Stimulated activated CD8-positive, alpha-beta memory T cell treated with anti-CD3 and anti-CD28 coated beads, Interleukin-4, amount 100 ng/mL, for 48 hours (primary cell): ENCODE results near the gene ARHGAP26.
"Not testable (repeated sequence)": the region's sequence is repeated elsewhere in the genome, so short reads cannot be mapped to it uniquely, and the experiment has no call there.

Experiments used
- DNase-seq: peaks from one replicate; pipeline ENCODE4 v3.0.0-alpha.2; 2020

ARHGAP26 gene

DNA sequence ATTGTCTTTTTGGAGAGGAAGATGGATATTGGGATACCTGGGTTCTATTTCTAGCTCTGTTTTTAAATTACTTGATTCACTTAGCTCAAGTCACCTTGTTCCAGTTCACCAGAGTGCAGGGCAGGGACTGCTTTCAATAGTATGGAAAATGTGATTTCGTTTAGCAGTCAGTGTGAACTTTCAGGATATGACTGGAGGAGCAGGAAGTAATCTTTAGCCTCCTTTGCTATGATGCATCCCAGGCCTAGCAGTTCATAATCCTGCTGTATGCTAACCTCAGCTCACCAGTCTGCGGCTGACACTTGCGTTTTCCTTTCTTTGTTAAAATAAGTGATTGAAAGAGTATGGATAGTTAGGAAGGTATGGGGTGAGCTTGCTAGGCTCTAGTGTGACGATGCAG, 169.7 kb downstream of the ARHGAP26 start:
- DNase-seq = no peak

DNA sequence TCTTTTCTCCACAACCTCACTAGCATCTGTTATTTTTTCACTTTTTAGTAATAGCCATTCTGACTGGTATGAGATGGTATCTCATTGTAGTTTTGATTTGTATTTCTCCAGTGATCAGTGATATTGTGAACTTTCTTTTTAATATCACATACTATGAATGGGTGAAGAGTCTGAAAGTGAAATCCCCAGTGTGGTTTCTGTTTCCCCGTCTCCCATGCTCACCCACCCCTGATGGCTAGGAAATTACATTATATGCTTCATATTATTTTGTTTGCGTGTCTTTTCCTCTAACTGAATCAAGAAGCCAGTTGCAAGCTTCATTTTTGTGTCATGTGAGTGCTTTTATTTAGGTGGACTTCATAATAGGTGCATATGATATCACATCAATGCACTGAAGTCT, 171.1 kb downstream of the ARHGAP26 start:
- DNase-seq = no peak

DNA sequence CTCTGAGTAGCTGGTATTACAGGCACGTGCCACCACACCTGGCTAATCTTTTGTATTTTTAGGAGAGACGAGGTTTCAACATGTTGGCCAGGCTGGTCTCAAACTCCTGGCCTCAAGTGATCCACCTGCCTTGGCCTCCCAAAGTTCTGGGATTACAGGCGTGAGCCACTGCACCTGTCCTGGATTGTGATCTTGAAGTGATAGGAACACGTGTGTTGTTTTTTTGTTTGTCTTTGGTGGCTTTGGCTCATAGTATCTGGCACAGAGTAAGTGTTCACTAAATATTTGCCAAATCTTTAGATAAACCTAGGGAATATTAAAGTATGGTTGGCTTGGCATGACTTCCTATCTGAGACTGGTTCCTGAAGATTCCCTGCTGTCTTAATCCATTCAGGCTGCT, 172.7 kb downstream of the ARHGAP26 start:
- DNase-seq = no peak

DNA sequence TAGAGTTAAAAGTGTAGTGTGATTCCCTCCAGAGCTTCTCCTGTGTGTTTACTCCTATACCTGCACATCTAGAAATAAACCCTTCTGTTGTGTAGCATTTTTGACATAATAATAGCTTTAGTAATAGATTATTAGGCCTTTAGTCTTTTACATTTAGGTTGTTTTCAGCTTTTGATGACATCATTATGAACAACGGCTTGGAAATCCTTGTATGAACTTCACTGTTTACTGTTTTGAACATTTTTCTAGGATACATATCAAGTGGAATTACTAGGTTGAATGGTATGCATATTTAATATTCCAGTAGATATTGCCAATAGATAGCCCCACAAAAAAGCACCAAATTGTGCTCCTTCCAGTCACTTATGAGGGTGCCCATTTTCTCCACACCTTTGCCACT, 174.0 kb downstream of the ARHGAP26 start:
- no peak for DNase-seq

DNA sequence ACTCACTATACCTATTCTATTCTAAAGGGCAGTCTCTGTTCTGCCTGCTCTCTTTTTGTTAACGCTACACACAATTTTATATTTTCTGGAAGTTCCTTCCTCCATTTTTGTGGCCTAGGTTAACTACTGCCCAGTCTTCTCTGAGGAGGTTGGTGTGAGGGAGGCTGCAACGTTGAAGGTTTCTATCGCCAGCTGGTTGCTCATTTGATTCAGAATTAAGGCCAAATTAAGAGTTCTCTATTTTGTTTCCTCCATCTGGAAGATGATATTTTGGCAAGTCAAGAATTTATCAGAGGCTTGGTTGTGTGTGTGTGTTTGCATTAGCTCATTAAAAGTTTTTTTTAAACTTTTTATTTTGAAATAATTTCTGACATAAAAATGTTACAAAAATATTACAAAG, 175.1 kb downstream of the ARHGAP26 start:
- DNase-seq = no peak

DNA sequence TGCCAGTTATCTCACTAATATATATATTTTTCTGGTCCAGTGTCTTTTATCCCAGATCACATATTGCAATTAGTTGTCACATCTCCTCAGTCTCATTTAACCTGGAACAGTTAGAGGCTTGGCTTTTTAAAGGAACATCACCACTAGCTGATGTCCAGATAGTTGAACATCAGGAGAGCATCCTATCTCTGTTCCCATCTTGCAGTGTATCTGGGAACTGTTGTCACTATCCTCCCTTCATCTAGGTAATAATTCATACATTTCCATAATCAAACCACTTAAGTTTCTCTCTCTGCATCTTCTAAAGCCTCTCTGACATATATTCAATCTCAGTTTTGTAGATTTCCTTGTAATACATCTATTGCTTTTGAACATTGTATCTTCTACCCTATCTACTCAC, 175.7 kb downstream of the ARHGAP26 start:
- no peak for DNase-seq

DNA sequence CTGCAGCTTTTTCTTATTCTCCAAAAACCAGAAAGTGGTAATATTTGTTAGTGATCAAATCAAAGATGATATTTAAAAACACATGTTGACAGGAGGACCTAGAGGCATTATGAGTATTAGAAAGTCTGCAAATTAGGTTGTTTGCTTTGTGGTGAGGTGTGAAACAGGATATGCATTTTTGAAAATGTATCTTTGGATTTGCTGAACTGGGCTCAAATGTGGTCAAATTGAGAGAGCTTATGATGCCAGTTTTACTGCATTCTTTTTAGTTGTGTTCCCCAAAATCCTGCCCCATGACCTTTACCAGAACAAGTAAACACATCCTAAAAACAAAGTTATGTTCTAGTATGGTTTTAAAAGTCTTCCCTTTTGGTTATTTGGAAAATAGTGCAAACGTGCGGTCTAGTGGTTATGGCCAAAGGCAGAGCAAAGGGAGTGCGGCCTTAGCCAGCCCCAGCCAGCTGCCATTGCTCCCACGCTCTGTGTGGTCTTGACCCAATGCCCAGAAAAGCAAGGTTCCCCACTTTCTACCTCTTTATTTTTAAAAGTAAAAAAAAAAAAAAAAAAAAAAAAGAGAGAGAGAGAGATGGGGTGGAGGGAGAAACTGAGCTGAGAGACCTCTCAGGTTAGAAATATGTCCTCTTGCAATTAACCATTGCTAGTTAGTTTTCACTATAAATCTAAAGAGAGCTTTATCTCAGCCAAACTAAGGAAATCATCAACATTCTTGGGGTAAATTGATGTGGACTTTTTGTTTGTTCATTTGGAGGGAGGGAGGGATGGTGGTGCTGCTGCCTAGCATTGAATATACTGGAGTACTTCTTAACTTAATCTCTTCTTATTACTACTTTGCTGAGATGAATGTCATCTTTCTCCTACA, 176.6 kb downstream of the ARHGAP26 start:
- no peak for DNase-seq

DNA sequence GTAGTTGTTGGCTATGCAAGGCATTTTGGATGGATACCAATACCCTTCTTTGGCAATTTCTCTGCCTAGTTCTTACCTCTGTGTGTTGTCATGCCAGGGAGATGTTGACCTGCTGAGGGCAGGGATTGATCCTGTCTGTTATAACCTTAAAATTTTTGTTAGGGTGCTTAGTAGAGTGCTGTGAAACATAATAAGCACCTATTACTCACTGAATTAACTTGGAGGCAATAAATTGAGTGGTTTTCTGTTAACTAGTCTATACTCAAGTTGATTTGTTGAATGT, 177.2 kb downstream of the ARHGAP26 start:
- no peak for DNase-seq

DNA sequence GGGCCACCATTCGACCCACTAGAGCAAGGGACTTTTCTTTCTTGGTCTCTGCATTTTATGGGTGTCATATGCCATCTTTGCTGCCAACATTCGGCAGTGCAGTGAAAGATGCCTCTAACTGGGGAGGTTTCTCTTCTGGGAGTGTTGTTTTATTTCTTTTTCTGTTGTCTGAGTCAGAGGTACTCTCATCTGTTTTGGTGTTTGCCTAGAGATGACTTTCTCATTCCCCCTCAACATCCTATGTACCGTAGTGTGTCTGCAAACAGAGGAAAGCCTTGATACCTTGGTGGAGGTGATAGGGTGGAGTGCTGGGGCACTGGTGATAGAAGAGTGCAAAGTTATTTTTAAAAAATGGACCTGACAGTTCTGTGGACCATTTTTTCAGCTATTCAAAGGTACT, 182.1 kb downstream of the ARHGAP26 start:
- DNase-seq = no peak

DNA sequence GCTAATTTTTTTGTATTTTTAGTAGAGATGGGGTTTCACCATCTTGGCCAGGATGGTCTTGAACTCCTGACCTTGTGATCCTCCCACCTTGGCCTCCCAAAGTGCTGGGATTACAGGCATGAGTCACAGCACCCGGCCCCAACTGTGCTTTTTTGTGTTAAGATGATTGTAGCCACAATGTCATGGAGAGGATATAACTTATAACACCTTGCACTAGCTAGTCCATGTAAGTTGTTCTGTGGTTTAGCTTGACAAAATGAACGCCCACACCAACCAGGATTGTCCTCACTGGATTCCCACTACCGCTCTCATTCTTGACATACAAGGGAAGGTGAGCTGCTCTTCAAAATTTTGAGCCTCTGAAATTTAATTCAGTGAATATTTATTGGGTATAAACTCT, 182.7 kb downstream of the ARHGAP26 start:
- DNase-seq = not testable (repeated sequence)

DNA sequence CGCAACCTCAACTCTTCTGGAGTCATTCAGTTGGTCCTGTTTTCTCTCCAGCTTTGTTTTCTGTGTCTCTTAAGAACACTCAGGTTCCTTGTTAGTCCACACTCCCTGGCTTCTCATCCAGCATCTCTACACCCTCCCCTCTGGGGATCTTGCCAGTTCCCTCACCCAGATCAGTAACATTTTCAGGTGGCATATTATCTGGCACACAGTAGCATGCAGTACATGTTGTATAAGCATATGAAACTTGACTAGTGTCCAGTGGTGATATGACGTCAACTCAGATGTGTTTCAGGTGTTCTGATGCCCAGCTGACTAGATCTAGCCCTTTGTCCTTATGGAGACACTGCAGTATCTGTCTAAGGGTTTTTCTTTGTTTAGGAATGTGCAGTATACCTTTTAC, 184.3 kb downstream of the ARHGAP26 start:
- no peak for DNase-seq

DNA sequence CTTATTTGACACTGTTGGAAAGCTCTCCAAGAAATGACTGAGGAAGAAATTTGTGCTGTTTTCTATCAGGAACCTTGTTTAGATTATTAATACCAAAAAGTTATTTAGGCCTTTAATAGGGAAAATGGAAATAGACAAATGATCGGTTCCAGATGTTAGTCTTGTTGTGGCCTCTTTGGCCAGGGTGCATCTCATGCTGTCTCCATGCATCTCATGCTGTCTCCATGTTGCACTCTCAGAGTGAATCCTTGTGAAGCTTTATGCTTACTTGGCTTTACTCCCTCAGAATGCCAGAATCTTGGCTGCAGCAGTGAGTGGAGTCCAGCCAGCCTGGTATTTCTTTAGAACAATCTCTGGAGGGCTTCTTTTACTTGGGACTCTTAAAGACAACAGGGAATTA, 185.5 kb downstream of the ARHGAP26 start:
- DNase-seq = no peak

DNA sequence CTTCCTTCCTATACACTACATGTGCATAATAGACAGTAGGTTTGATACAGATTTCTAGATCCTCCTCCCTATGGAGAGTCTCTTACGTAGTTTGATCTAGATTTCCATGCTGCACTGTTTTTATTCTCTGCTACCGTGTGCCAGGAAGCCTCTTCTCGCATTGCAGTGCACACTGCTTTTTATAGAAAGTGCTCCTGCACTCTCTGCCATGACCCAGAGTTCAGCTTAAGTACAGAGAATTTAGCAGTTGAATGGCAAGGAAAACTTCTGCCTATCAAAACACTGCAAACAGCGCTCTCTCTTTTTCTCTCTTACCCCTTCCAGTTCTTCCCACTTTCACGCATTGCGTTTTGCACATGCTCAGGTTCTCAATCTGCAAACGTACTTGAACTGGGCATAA, 187.4 kb downstream of the ARHGAP26 start:
- no peak for DNase-seq

DNA sequence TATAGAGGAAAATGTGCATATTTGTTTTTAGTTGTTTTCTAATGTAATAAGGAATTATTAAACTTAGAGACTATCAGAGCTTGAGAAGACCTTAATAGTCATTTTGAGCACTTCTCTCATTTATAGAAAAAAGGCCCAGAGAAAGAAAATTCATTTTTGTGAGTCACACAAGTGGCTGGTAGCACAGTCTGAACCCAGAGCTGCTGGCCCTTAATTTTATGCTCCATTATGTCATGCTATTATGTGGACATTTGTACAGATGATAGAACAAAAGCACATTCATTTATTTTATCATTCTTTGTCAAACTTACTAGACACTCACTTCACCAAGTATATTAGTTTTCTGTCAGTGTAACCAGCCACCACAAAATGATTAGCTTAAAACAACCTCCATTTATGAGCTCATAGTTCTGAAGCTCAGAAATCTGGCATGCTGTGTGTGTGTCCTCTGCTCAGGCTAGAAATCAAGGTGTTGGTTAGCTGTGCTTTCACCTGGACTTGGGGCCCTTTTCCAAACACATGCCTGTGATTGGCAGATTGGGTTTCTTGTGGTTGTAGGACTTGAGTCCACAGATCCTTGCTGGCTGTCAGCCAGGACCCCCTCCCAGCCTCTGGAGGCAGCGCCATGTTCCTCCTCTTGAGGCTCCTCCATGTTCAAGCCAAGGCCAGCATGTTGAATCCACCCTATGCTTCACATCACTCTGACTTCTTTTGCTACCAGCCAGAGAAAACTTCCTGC, 188.9 kb downstream of the ARHGAP26 start:
- no peak for DNase-seq

DNA sequence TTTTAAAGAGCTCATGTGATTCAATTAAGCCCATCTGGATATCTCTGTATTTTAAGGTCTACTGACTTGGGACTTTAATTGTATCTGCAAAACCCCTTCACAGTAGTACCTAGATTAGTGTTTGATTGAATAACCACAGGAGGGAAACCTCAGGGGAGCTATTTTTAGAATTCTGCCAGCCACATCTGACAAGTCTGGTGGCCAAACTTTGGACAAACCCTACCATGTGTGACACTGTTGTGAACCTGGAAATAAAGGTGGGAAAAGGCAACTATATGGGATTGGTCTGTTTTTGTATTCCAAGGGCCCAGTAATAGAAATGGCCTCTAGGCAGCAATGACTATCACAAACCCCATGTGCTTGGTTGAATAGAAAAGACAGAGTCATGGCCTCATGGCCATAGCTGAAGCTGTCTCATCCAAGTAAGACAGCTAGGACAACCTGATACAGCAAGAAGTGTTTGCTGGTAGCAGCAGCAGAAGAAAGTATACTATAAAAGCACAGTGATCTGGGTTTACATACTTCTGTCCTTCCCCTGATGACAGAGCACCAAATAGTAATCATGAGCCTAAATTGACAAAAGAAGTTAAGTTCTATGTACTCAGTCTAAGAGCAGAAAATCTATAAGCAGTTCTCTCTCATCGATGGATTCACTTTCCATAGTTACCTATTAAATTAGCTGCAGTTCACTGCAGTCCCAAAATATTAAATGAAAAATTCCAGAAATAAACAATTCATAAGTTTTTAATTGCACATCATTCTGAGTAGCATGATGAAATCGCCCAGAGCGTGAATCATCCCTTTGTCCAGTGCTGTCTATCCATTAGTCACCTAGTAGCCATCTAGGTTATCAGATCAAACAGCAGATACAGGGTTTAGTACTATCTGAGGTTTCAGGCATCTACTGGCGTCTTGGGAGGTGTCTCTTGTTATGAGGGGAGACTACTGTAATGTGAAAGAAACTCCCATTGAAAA, 189.8 kb downstream of the ARHGAP26 start:
- DNase-seq = no peak

DNA sequence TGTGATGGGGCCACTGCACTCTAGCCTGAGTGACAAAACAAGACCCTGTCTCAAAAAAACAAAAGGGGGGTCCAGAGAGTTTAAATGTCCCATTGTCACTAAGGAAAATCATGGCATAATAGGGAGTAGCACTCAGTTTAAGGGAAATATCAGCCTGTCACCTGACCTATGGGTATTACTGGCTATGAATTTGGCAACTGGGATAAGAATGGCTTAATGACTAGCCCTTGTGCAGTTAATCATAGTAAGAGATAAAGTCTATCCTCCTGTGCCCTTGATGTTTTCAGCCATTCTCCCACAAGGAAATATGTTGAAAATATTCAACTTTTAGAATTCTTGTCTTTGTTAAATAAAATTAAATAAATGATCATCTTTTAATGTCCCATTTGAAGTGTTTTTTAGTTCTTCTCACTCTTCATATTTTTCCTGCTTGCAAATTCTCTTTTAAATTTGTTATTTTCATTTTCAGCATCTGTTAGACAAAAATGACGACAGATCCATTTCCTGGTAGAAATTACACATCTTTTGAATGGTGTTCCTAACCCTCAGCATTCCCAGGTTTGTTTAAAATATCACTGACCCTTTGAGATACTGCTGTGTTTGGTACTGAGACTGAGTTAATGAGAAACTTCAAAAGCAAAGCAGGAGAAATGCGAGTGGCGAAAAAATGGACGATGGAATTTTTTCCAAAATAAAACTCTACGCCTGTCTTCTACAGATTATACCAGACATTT, 191.4 kb downstream of the ARHGAP26 start:
- DNase-seq = no peak

DNA sequence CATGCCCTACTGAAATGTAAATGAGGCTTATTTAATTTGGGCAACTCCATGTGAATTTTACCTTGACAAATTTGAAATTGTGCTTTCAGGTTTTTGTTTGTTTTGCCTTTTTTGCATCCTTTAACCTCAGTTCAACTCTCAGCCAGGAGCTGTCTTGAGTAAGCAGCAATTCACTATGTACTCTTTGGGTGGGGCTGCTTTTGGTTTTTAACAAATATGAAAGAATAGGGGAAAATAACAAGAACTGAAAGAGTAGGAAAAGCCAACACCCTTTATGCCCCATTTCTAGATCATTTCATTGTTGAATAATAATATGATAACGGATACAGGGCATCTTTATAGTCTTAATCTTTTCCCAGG, 192.0 kb downstream of the ARHGAP26 start:
- DNase-seq = no peak

DNA sequence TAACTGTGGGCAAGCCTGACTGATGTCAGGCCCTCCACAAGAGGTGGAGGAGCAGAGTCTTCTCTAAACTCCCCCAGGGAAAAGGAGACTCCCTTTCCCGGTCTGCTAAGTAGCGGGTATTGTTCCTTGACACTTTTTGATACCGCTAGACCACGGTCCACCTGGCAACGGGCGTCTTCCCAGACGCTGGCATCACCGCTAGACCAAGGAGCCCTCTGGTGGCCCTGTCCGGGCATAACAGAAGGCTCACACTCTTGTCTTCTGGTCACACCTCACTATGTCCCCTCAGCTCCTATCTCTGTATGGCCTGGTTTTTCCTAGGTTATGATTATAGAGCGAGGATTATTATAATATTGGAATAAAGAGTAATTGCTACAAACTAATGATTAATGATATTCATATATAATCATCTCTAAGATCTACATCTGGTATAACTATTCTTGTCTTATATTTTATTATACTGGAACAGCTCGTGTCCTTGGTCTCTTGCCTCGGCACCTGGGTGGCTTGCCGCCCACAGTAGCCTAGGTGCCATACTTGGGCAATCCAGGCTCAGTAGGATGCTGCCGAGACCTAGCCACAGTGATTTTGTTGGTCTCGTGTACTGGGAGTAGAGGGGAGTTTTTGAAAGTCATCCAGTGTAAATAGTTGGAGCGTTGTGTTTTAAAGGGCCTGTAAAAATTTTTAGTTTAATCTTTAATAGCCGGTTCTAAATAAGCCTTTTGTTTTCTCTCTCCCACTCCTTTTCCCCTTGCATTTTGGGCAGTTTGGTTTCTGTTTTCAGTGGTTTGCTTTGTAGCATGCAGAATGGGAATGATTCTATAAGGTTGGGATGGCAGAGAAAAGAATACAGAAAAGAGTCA, 195.3 kb downstream of the ARHGAP26 start:
- peak; percentile 36 for DNase-seq

DNA sequence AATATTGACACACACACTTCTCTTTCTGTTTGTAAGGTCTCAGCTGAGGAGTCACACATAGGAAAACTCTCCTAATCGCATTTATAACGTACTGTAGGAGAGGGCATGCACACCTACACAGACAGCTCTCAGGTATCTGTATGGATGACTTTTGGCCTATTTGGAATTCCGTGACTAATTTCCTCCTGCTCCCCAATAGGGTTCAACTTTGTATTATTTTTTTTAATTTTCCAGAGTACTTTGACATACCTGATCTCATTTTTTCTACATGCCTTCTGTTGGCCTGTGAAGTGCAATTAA, 195.9 kb downstream of the ARHGAP26 start:
- DNase-seq = no peak

DNA sequence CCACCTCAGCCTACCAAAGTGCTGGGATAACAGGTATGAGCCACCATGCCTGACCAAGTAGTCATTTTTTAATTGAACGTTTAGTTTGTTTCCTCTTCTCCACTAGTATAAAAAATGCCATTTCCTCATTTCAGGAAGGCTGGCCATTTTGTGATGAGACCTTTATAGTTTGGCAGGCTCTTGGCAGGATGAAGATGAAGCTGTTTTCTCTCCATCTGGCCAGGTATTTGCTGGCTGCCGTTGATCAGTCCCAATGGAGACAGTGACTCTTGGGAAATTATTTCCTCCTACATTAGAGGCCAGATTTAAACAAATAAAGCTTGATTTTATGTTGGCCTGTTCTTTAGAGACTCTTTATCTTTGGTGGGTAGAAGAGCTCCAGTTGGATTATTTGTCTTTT, 199.0 kb downstream of the ARHGAP26 start:
- no peak for DNase-seq

DNA sequence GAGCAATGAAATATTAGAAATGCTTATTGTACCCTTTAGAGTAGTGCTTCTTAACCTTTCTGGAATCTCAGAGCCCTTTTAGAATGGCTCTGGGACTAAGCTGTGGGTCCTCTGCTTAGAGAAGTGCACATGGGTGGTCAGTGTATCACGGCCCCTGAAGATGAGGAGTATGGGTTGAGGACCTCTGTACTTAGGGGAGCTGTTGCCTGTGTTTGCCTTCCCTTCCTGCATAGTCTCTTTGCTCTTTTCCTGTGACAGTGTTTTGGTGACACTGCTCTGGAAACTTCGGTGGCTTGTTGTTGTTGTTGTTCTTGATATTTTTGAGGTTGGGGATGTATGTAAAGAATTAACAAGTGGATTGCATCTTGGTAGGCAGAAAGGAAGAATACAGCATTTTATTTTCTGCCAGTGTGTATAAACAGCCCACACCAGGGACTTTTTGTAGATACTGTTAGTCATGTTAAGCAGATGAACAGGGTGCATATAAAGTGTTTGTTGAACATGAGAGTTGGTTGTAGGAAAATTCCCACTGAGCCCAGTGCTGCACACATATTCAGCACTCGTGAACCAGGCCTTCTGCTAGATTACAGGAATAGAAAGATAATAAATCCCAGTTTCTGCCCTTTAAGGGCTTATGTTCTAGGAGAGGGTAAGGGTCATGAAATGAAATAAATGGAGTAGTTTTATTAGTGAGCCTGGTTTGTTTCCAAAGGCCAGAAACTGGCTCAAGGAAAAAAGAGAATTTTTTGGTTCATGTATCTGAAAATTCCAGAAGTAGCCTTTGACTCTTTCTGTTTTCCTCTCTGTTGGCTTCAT, 199.7 kb downstream of the ARHGAP26 start:
- no peak for DNase-seq
